ENCODE results near the gene SMDT1.
"Not testable (repeated sequence)": the region's sequence is repeated elsewhere in the genome, so short reads cannot be mapped to it uniquely, and the experiment has no call there.

Gene SMDT1

GRCh38 chr22:42064629-42065028, 14.9 kb upstream of the SMDT1 start:
- H3K4me3 ChIP-seq (ENCODE audit: low read length), result no peak overlapping the region
- H3K36me3 ChIP-seq (ENCODE audit: control insufficient read depth, insufficient read depth, low read length), result peaks cover 33% of the 10 kb centered on the region
- no peaks in the 10 kb centered on the region for H3K27me3 ChIP-seq (ENCODE audit: control insufficient read depth, insufficient read depth, low read length)
- peaks cover 1% of the 10 kb centered on the region for H3K4me1 ChIP-seq (ENCODE audit: control insufficient read depth, insufficient read depth, low read length)
- no peak overlapping the region for H3K9ac ChIP-seq (ENCODE audit: low read length)
- H3K27ac ChIP-seq (ENCODE audit: low read depth, low read length), result no peak overlapping the region

DNA sequence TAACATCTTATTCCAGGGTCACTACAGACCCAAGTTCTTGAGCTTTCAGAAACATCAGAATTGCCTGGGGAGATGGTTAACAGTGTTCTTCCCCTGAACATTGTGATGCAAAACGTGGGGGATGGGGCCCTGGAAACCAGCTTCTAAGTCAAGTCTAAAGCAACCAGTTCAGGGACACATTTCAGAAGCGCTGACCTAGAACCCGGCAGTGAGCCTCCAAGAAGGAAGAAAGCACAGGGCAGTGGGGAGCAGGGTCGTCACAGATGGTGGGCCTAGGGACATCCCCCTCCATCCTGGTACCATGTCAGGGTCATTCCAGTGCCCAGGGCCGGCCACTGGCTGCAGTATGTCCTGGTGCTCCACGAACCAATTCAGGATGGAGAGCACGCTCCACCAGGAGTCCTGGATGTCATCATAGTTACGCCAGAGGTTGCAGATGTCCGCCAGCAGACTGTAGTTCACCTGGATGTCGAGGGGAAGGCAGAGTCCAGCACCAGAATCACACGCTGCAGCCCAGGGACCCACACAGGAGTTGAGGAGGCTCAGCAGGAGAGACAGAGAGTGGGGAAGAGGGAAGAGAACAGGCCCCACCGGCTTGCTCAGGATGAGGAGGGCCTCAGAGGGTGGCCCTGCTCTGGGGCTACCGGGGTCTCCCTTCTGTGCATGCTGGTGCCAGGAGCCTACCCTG, 13.9 kb upstream of the SMDT1 start:
- Histone ChIP-seq H3K27ac (ENCODE audit: low read depth, low read length) (no peak overlapping the region), H3K4me1 (ENCODE audit: control insufficient read depth, insufficient read depth, low read length) (peaks cover 7% of the 10 kb centered on the region), H3K4me3 (ENCODE audit: low read length) (no peak overlapping the region), H3K36me3 (ENCODE audit: control insufficient read depth, insufficient read depth, low read length) (peaks cover 26% of the 10 kb centered on the region), H3K27me3 (ENCODE audit: control insufficient read depth, insufficient read depth, low read length) (no peaks in the 10 kb centered on the region), H3K9ac (ENCODE audit: low read length) (no peak overlapping the region)

DNA sequence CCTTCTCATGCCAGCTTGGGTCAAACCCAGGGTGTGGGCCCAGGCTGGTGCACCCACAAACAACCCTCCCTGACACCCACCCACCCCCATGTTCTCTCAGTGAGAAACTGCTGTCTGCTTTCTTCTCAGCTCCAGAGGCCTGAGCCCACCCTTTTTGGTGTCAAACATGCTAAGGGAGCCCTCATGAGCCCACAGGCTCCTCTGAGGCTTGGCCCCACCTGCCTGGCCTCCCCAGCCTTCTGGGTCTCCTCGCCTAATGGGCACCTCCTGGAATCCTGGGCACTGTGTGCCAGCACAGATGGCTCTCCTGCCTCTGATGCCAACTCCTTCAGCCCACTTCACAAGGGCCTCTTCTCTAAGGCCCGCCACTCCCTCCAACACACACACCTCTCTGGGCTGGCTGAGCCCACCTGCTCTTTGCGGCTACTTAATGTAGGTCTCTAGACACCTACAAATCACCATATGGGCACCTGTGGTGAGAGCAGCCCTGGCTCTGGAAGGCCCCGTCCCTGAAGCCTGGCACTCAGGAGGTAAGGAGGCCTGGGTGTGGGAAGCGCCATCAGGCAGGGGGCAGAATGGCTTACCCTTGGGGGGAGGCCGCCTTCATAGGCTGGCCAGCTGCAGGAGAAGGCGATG, 13.3 kb upstream of the SMDT1 start:
- peaks cover 8% of the 10 kb centered on the region for H3K4me1 ChIP-seq (ENCODE audit: control insufficient read depth, insufficient read depth, low read length)
- no peaks in the 10 kb centered on the region for H3K27me3 ChIP-seq (ENCODE audit: control insufficient read depth, insufficient read depth, low read length)
- peaks cover 19% of the 10 kb centered on the region for H3K36me3 ChIP-seq (ENCODE audit: control insufficient read depth, insufficient read depth, low read length)
- H3K4me3 ChIP-seq (ENCODE audit: low read length), result no peak overlapping the region
- H3K9ac ChIP-seq (ENCODE audit: low read length), result no peak overlapping the region
- H3K27ac ChIP-seq (ENCODE audit: low read depth, low read length), result no peak overlapping the region

- Histone ChIP-seq H3K27ac (ENCODE audit: low read depth, low read length) (no peak overlapping the region), H3K4me1 (ENCODE audit: control insufficient read depth, insufficient read depth, low read length) (peaks cover 15% of the 10 kb centered on the region), H3K9ac (ENCODE audit: low read length) (no peak overlapping the region), H3K36me3 (ENCODE audit: control insufficient read depth, insufficient read depth, low read length) (peaks cover 17% of the 10 kb centered on the region), H3K4me3 (ENCODE audit: low read length) (no peak overlapping the region), H3K27me3 (ENCODE audit: control insufficient read depth, insufficient read depth, low read length) (no peaks in the 10 kb centered on the region)
Measured at GRCh38 chr22:42066937-42067336, 12.6 kb upstream of the SMDT1 start.

- no peaks in the 10 kb centered on the region for H3K27me3 ChIP-seq (ENCODE audit: control insufficient read depth, insufficient read depth, low read length)
- H3K4me1 ChIP-seq (ENCODE audit: control insufficient read depth, insufficient read depth, low read length), result peaks cover 15% of the 10 kb centered on the region
- H3K9ac ChIP-seq (ENCODE audit: low read length), result no peak overlapping the region
- no peak overlapping the region for H3K4me3 ChIP-seq (ENCODE audit: low read length)
- peaks cover 15% of the 10 kb centered on the region for H3K36me3 ChIP-seq (ENCODE audit: control insufficient read depth, insufficient read depth, low read length)
- H3K27ac ChIP-seq (ENCODE audit: low read depth, low read length), result no peak overlapping the region
Measured at GRCh38 chr22:42067671-42068251, 11.7 kb upstream of the SMDT1 start.

GRCh38 chr22:42068291-42068690, 11.2 kb upstream of the SMDT1 start:
- H3K9ac ChIP-seq (ENCODE audit: low read length), result no peak overlapping the region
- H3K4me3 ChIP-seq (ENCODE audit: low read length), result no peak overlapping the region
- peaks cover 15% of the 10 kb centered on the region for H3K4me1 ChIP-seq (ENCODE audit: control insufficient read depth, insufficient read depth, low read length)
- peaks cover 15% of the 10 kb centered on the region for H3K36me3 ChIP-seq (ENCODE audit: control insufficient read depth, insufficient read depth, low read length)
- no peaks in the 10 kb centered on the region for H3K27me3 ChIP-seq (ENCODE audit: control insufficient read depth, insufficient read depth, low read length)
- no peak overlapping the region for H3K27ac ChIP-seq (ENCODE audit: low read depth, low read length)

- H3K4me1 ChIP-seq (ENCODE audit: control insufficient read depth, insufficient read depth, low read length), result peaks cover 15% of the 10 kb centered on the region
- H3K36me3 ChIP-seq (ENCODE audit: control insufficient read depth, insufficient read depth, low read length), result peaks cover 12% of the 10 kb centered on the region
- H3K9ac ChIP-seq (ENCODE audit: low read length), result peak overlapping the region; percentile 71
Measured at GRCh38 chr22:42069801-42070516, 9.5 kb upstream of the SMDT1 start.

DNA sequence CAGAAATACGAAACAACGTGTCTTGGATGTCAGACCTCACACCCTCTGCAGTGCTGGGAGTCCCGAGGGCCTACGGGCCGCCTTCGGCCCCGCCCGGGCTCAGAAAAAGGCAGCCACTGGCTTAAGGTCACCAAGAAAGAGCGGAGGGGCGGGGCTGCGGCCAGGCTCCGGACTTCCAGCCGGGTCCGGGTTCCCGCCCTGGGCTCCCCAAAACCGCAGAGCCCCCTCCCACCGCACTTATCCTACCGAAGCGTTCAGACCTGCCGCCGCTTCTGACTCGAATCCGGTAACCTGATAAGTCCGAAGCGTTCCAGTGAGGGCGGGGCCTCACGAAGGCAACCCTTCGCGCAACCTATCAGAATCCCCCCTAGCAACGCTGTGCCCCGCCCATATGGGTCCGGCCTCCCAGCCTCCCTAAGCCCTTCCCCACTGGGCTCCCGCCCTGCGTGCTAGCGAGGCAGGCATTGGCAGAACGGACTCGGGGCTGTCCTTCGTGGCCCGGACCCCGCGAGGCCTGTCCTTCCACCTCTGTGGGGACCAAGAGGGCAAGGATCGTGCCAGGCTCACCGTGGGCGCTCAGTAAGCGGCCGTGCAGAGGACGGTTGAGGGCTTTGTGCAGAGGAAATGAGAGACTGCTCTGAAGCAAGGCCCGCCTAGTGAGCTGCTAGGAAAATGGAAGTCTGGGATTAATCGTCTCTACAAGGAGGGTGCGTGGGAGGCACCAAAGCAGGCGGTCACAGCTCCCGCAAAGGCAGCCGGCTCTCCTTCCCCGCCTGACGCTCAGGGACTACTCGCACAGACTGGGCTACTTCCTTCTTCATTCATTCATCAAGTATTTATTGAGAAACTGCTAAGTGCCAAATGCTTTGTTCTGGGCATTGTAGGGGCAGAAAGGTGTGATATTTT, 8.7 kb upstream of the SMDT1 start, which contains the start of gene NAGA:
Gene NAGA (minus strand): TSS at position 296 of the 906 bp plus-strand sequence. CDS start 515 bp downstream, outside the sequence.
- peak within 1 kb of the TSS; percentile 98 for H3K27ac ChIP-seq (ENCODE audit: low read depth, low read length)
- H3K9ac ChIP-seq (ENCODE audit: low read length), result peak within 1 kb of the TSS; percentile 88
- peaks cover 15% of the 10 kb centered on the region for H3K4me1 ChIP-seq (ENCODE audit: control insufficient read depth, insufficient read depth, low read length)
- no peaks in the 10 kb centered on the region for H3K27me3 ChIP-seq (ENCODE audit: control insufficient read depth, insufficient read depth, low read length)
- H3K4me3 ChIP-seq (ENCODE audit: low read length), result peak within 1 kb of the TSS; percentile 90
- peaks cover 12% of the 10 kb centered on the region for H3K36me3 ChIP-seq (ENCODE audit: control insufficient read depth, insufficient read depth, low read length)

More at GRCh38 chr22:42069801-42070516, 9.5 kb upstream of the SMDT1 start:
- H3K27me3 ChIP-seq (ENCODE audit: control insufficient read depth, insufficient read depth, low read length), result no peaks in the 10 kb centered on the region
- peak overlapping the region; percentile 90 for H3K4me3 ChIP-seq (ENCODE audit: low read length)
- peak overlapping the region; percentile 98 for H3K27ac ChIP-seq (ENCODE audit: low read depth, low read length)

GRCh38 chr22:42071508-42071907, 8.0 kb upstream of the SMDT1 start:
- Histone ChIP-seq H3K4me3 (ENCODE audit: low read length) (peak overlapping the region; percentile 90), H3K9ac (ENCODE audit: low read length) (peak overlapping the region; percentile 88), H3K36me3 (ENCODE audit: control insufficient read depth, insufficient read depth, low read length) (peaks cover 12% of the 10 kb centered on the region), H3K4me1 (ENCODE audit: control insufficient read depth, insufficient read depth, low read length) (peaks cover 15% of the 10 kb centered on the region), H3K27ac (ENCODE audit: low read depth, low read length) (peak overlapping the region; percentile 98)
- H3K27me3 ChIP-seq (ENCODE audit: control insufficient read depth, insufficient read depth, low read length), result not testable (repeated sequence)

DNA sequence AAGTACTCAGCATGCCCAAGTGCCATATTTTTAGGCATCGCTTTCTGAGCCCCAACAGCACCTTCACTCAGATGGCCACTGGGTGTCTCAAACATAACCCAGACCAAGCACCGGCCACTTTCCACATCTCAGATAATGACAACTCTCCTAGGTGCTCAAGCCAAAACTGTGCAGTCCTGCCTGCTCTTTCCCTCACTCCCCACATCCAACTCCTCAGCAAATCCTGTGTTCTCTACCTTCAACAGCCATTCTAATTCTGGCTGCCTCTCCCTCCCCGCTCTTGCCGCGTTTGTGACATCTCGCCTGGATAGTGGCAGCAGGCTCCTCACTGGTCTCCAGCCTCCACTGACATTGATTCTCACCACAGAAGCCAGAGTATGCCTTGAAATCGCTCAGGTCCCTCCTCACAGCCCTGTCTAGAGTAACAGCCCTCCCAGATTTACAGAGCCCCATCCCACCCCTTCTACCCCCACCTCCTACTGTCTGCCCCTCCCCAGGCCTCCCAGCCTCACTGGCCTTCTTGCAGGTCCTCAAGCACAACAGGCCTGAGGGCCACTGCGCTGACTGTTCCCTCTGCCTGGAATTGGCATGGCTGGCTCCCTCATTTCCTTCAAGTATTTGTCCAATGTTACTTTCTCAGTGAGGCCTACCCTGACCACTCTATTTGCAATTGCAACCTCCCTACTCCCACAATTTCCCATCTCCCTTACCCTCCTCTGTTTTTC, 6.7 kb upstream of the SMDT1 start:
- no peak overlapping the region for H3K4me3 ChIP-seq (ENCODE audit: low read length)
- no peaks in the 10 kb centered on the region for H3K27me3 ChIP-seq (ENCODE audit: control insufficient read depth, insufficient read depth, low read length)
- H3K4me1 ChIP-seq (ENCODE audit: control insufficient read depth, insufficient read depth, low read length), result peaks cover 15% of the 10 kb centered on the region
- H3K36me3 ChIP-seq (ENCODE audit: control insufficient read depth, insufficient read depth, low read length), result peaks cover 4% of the 10 kb centered on the region
- no peak overlapping the region for H3K9ac ChIP-seq (ENCODE audit: low read length)
- H3K27ac ChIP-seq (ENCODE audit: low read depth, low read length), result no peak overlapping the region

GRCh38 chr22:42073621-42074041, 5.9 kb upstream of the SMDT1 start:
- no peaks in the 10 kb centered on the region for H3K27me3 ChIP-seq (ENCODE audit: control insufficient read depth, insufficient read depth, low read length)
- H3K27ac ChIP-seq (ENCODE audit: low read depth, low read length), result peak overlapping the region; percentile 90
- H3K36me3 ChIP-seq (ENCODE audit: control insufficient read depth, insufficient read depth, low read length), result no peaks in the 10 kb centered on the region
- H3K9ac ChIP-seq (ENCODE audit: low read length), result no peak overlapping the region
- peak overlapping the region; percentile 85 for H3K4me3 ChIP-seq (ENCODE audit: low read length)
- peaks cover 24% of the 10 kb centered on the region for H3K4me1 ChIP-seq (ENCODE audit: control insufficient read depth, insufficient read depth, low read length)
